Fibroblast of lung (primary cell): ENCODE results near the gene WAPL. TPM values are rescaled to one million over a fixed set of nuclear protein-coding genes. Genes with fewer than 3 reads are reported as not detected.

ENCODE experiments used
- DNase-seq, 2 donors: peaks; one replicate each; pipeline versions ENCODE4 v3.0.0 to v3.0.0-alpha.2; 2010; ENCODE audit warnings: low read depth in 2 of 2
- H2AFZ ChIP-seq: 2 replicates; pipeline ENCODE4 v1.5.1; 2012; ENCODE audit warnings: low read length, control low read depth, inconsistent platforms
- H3K27ac ChIP-seq: 2 replicates; pipeline ENCODE4 v1.5.1; 2011; ENCODE audit warnings: low read length, control low read depth; ENCODE audit not compliant: insufficient read depth
- H3K27me3 ChIP-seq: 2 replicates; pipeline ENCODE4 v1.5.1; 2011; ENCODE audit warnings: mild to moderate bottlenecking, low read length; ENCODE audit not compliant: control insufficient read depth, insufficient read depth
- H3K36me3 ChIP-seq: 2 replicates; pipeline ENCODE4 v1.5.1; 2011; ENCODE audit warnings: low read length; ENCODE audit not compliant: control insufficient read depth, insufficient read depth
- H3K4me1 ChIP-seq: 2 replicates; pipeline ENCODE4 v1.5.1; 2011; ENCODE audit warnings: low read length; ENCODE audit not compliant: control insufficient read depth, insufficient read depth; ENCODE audit errors: extremely low read depth
- H3K4me2 ChIP-seq: 2 replicates; pipeline ENCODE4 v1.5.1; 2011; ENCODE audit warnings: low read length, control low read depth; ENCODE audit not compliant: insufficient read depth; ENCODE audit errors: extremely low read depth
- H3K4me3 ChIP-seq, 4 experiments: fragments of 200-600 bp in 1 of 4; sonication (generic) in 1 of 4; replicated peaks in 1 of 4; 2 replicates each; pipeline ENCODE4 v1.5.1; 2011 to 2016; ENCODE audit warnings: low read length in 4 of 4, low read depth in 3 of 4, mild to moderate bottlenecking in 3 of 4, control low read depth in 2 of 4, inconsistent platforms in 1 of 4, mixed read lengths in 1 of 4; ENCODE audit not compliant: insufficient read depth in 1 of 4; ENCODE audit errors: control extremely low read depth in 1 of 4
- H3K79me2 ChIP-seq: 2 replicates; pipeline ENCODE4 v1.5.1; 2012; ENCODE audit warnings: mild to moderate bottlenecking, low read length, inconsistent platforms; ENCODE audit not compliant: control insufficient read depth, insufficient read depth
- H3K9ac ChIP-seq: 2 replicates; pipeline ENCODE4 v1.5.1; 2011; ENCODE audit warnings: mild to moderate bottlenecking, low read length, control low read depth; ENCODE audit not compliant: insufficient read depth
- H3K9me3 ChIP-seq: 2 replicates; pipeline ENCODE4 v1.5.1; 2012; ENCODE audit warnings: low read depth, low read length; ENCODE audit not compliant: control insufficient read depth, insufficient read depth
- H4K20me1 ChIP-seq: 2 replicates; pipeline ENCODE4 v1.5.1; 2011; ENCODE audit warnings: low read length; ENCODE audit not compliant: control insufficient read depth, insufficient read depth; ENCODE audit errors: extremely low read depth
- EZH2 ChIP-seq: IDR thresholded peaks from 2 replicates; pipeline ENCODE4 v1.5.1; 2012; ENCODE audit warnings: low read length, control low read depth, mild to moderate bottlenecking; ENCODE audit errors: missing control alignments
- polyA plus RNA-seq, 2 donors: library from polyadenylated mRNA; depleted of rRNA in 1 of 2; stranded (reverse) in 1 of 2; unstranded in 1 of 2; fragments of >200 nt; gene quantifications; 2 replicates each; pipeline ENCODE4 v1.2.1, GENCODE V29; 2011 to 2012; ENCODE audit warnings: missing spikeins in 1 of 2
- total RNA-seq: library from RNA; depleted of rRNA; stranded (reverse); fragments of >200 nt; gene quantifications from 2 replicates; pipeline ENCODE4 v1.2.1, GENCODE V29; 2014
- TF ChIP-seq, protein P1 (sequence below), 2 donors: IDR thresholded peaks in 1 of 2; conservative IDR thresholded peaks in 1 of 2; 1 replicate in 1 of 2; 2 replicates in 1 of 2; pipeline ENCODE4 v1.5.1; 2011 to 2012; ENCODE audit warnings: low read length in 2 of 2, control low read depth in 1 of 2, inconsistent platforms in 1 of 2, low read depth in 1 of 2, mild to moderate bottlenecking in 1 of 2

WAPL gene
- total and polyA plus RNA-seq, 2 donors (not counting 1 experiment from before 2014, with no cell fraction given), result 24.6 to 50.4 TPM

DNA sequence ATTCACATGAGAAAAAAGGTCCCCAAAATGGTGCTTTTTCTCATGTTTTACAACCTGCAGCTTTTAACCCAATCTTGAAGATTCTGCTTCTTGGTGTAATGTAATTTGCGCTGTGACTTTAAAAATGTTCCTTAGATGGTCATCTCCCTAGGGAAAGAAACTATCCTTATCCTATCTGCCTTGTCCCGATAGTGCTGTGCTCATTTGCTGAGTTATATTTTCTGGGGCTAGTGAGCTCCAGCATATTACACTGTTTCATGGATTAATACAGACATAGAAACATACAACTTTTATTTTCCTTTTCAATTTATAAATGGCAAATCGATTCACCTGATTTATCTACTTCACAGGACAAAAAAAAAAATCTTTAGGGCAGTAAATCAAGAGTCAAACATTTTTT, 2.8 kb downstream of the WAPL start:
- peak overlapping the region; percentile 1 to 28 (median 16) for H3K4me3 ChIP-seq
- no peaks in the 10 kb centered on the region for H3K9me3 ChIP-seq
- no peak overlapping the region for H3K27ac ChIP-seq
- H3K4me1 ChIP-seq, result no peaks in the 10 kb centered on the region
- peak overlapping the region; percentile 77 for H3K4me2 ChIP-seq
- peaks cover 2% of the 10 kb centered on the region for H4K20me1 ChIP-seq
- H3K27me3 ChIP-seq, result no peaks in the 10 kb centered on the region
- H3K79me2 ChIP-seq, result peaks cover 86% of the 10 kb centered on the region
- H2AFZ ChIP-seq, result no peak overlapping the region
- no peak overlapping the region for H3K9ac ChIP-seq
- peaks cover 2% of the 10 kb centered on the region for H3K36me3 ChIP-seq
- DNase-seq, result no peak
- TF ChIP-seq EZH2, result no peak
- TF ChIP-seq, protein P1, sequence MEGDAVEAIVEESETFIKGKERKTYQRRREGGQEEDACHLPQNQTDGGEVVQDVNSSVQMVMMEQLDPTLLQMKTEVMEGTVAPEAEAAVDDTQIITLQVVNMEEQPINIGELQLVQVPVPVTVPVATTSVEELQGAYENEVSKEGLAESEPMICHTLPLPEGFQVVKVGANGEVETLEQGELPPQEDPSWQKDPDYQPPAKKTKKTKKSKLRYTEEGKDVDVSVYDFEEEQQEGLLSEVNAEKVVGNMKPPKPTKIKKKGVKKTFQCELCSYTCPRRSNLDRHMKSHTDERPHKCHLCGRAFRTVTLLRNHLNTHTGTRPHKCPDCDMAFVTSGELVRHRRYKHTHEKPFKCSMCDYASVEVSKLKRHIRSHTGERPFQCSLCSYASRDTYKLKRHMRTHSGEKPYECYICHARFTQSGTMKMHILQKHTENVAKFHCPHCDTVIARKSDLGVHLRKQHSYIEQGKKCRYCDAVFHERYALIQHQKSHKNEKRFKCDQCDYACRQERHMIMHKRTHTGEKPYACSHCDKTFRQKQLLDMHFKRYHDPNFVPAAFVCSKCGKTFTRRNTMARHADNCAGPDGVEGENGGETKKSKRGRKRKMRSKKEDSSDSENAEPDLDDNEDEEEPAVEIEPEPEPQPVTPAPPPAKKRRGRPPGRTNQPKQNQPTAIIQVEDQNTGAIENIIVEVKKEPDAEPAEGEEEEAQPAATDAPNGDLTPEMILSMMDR (conservative IDR thresholded peaks at IDR 0.05 in 1 of 2, IDR thresholded peaks at IDR 0.05 in 1 of 2; ENCODE audit: low read depth in 1 of 2, low read length in 2 of 2), result no peak

DNA sequence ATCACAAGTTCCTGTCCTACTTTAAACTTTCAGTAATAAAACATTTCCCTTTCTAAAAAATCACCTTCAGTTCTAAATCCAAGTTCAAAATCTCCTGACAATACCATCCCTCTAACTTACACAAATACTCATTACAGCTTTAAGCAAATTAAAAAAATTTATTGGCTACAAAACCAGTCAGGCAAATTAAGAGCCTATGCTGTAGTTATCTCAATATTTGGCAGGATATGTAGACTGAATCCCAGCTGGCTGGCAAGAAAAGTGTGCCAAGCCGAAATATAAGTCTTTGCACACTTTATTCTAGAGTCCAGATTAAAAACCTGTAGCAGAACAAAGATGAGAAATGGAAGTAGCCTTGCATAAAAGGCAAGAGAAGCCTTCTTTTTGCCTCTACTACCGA, 9.5 kb downstream of the WAPL start:
- TF ChIP-seq EZH2, result no peak
- TF ChIP-seq, protein P1 (conservative IDR thresholded peaks at IDR 0.05 in 1 of 2, IDR thresholded peaks at IDR 0.05 in 1 of 2; ENCODE audit: low read depth in 1 of 2, low read length in 2 of 2), result no peak
- Histone ChIP-seq H3K27me3 (no peaks in the 10 kb centered on the region), H3K79me2 (peaks cover 89% of the 10 kb centered on the region), H3K36me3 (peaks cover 2% of the 10 kb centered on the region), H3K4me3 (no peak overlapping the region), H3K4me1 (no peaks in the 10 kb centered on the region), H2AFZ (no peak overlapping the region), H4K20me1 (peaks cover 1% of the 10 kb centered on the region), H3K9me3 (no peaks in the 10 kb centered on the region), H3K9ac (no peak overlapping the region), H3K4me2 (no peak overlapping the region), H3K27ac (no peak overlapping the region)
- no peak for DNase-seq

DNA sequence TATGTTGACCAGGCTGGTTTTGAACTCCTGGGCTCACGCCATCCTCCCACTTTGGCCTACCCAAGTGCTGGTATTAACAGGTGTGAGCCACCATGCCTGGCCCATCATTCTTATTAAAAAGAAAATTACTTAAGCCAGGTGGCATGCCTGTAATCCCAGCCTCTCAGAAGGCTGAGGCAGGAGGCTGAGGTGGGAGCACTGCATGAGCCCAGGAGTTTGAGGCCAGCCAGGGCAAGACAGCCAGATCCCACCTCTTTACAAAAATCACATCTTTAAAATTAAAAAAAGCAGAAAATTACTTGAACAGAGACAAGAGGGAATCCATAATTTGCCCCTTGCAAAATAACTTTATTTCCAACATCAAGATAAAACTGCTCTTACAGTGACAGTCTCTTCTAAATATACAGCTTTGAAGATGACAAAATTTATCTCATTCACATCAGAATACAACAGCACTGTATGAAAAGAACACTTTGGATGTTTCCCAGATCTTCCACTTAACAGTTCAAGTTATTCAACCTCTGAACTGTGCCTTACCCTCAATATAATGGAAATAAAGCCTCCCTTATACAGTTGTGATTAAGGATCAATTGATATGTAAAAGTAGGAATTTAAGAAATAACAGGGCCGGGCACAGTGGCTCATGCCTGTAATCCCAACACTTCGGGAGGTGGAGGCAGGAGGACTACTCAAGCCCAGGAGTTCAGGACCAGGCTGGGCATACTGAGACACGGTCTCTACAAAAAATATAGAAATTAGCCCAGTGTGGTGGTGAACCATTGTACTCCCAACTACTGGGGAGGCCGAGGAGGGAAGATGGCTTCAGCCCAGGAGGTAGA, 10.3 kb downstream of the WAPL start:
- Histone ChIP-seq H4K20me1 (peaks cover 1% of the 10 kb centered on the region), H3K4me2 (no peak overlapping the region), H3K36me3 (peaks cover 2% of the 10 kb centered on the region)

More for the DNA sequence above, 10.3 kb downstream of the WAPL start:
- Histone ChIP-seq H3K79me2 (peaks cover 88% of the 10 kb centered on the region), H3K9me3 (no peaks in the 10 kb centered on the region), H3K27ac (no peak overlapping the region), H3K4me1 (no peaks in the 10 kb centered on the region), H3K9ac (no peak overlapping the region), H3K27me3 (no peaks in the 10 kb centered on the region), H2AFZ (no peak overlapping the region), H3K4me3 (no peak overlapping the region)
- TF ChIP-seq, protein P1 (conservative IDR thresholded peaks at IDR 0.05 in 1 of 2, IDR thresholded peaks at IDR 0.05 in 1 of 2; ENCODE audit: low read depth in 1 of 2, low read length in 2 of 2), result no peak
- TF ChIP-seq EZH2, result no peak
- DNase-seq, result no peak
